ENCODE results near the gene VDR.
A peak's percentile ranks its signal among the peaks of the same experiment; 100 is the strongest.

The VDR gene

DNA sequence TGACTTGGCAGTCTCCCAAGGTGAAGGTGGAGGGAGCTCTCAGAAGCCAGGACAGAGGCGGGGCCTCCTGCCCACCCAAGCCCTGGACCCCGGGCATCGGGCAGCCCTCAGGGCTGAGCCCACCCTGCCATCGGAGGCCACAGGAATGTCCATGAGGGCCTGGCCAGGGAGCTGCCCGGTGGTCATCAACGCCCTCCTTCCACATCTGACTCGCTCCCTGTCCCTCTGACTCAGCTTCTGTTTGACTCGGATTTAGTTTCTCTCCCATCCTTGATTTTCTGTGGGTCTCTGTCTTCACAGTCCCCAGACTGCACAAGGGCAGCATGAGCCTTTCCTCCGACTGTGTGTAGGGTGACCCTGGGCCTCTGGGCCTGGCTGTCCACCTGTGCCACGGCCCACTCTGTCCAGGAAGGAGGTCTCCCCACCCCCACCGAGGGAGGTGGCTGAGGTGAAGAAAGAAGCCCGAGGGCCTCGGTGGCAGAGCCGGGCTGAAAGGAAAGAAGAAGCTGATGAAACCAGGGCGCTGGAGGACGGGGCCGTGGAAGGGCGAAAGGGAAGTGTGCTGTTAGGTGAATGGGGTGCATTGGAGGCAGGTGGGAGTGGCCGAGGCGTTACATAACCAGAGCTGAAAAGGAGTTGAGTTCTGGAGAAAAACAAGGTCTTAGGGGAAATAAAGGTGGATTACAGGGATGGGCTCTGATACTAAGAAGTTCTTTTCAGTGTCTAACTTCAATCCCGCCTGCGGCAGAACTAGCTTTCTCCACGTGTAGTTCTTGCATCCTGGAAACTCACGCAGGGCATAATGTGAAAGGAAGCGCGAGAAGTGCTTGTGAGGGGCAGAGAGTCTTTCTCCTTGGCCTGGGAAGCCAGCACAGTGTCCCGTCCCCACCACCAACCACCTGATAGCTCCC lies 41.9 kb upstream of the VDR start:
- no peak for DNase-seq (ENCODE audit: low read depth)
- TF ChIP-seq, protein P1, sequence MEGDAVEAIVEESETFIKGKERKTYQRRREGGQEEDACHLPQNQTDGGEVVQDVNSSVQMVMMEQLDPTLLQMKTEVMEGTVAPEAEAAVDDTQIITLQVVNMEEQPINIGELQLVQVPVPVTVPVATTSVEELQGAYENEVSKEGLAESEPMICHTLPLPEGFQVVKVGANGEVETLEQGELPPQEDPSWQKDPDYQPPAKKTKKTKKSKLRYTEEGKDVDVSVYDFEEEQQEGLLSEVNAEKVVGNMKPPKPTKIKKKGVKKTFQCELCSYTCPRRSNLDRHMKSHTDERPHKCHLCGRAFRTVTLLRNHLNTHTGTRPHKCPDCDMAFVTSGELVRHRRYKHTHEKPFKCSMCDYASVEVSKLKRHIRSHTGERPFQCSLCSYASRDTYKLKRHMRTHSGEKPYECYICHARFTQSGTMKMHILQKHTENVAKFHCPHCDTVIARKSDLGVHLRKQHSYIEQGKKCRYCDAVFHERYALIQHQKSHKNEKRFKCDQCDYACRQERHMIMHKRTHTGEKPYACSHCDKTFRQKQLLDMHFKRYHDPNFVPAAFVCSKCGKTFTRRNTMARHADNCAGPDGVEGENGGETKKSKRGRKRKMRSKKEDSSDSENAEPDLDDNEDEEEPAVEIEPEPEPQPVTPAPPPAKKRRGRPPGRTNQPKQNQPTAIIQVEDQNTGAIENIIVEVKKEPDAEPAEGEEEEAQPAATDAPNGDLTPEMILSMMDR (IDR thresholded peaks at IDR 0.05; ENCODE audit: insufficient read depth, low read depth, low read length, missing control alignments): no peak
- H3K4me3 ChIP-seq (ENCODE audit: low read depth, low read length): no peak overlapping the region

DNA sequence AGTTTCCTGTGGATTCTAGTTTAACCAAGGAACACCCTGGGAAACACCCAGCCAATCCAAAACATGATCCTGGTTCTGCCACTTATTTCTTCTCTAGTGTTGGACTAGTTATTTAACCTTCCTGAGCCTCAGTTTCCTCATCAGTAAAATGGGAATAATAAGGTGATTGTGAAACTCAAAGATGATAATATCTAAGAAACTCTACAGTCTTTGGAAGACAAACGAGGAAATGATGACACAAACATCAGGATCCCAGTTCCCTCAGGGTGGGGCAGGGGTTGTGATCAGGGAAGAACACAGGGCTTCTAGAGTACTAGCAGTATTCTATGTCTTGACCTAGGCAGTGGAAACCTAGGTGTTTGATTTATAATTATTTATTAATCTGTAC lies 40.5 kb upstream of the VDR start:
- TF ChIP-seq, protein P1 (IDR thresholded peaks at IDR 0.05; ENCODE audit: insufficient read depth, low read depth, low read length, missing control alignments): no peak
- no peak overlapping the region for H3K4me3 ChIP-seq (ENCODE audit: low read depth, low read length)
- no peak for DNase-seq (ENCODE audit: low read depth)

DNA sequence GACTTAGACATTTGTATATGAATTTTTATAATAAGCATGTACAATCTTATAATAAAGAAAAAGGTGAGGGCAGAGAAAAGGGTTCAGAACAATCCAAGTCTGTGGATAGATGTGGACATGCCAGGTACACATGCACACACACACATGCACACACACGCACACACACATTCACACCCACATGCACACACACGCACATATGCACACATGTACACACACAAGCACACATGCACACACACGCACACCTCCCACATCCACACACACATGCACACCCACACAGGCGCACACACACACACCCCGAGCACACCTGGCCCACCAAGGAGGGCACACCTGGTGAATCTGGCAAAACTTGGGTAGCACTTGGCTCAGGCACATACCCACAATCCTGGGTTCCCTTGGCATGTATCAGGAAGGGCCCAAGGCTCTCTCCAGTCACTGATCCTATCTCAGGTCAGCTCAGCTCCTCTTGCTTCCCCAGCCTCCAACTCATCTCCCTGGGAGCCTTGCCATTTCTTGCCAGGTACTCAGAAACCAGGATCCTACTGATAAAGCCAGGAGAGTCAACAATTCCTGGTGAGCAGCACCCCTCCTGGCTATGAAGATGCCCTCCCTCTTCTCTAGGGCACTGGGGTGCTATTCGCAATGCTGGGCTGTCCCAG lies 40.0 kb upstream of the VDR start:
- TF ChIP-seq, protein P1 (IDR thresholded peaks at IDR 0.05; ENCODE audit: insufficient read depth, low read depth, low read length, missing control alignments): no peak
- H3K4me3 ChIP-seq (ENCODE audit: low read depth, low read length): no peak overlapping the region
- no peak for DNase-seq (ENCODE audit: low read depth)

DNA sequence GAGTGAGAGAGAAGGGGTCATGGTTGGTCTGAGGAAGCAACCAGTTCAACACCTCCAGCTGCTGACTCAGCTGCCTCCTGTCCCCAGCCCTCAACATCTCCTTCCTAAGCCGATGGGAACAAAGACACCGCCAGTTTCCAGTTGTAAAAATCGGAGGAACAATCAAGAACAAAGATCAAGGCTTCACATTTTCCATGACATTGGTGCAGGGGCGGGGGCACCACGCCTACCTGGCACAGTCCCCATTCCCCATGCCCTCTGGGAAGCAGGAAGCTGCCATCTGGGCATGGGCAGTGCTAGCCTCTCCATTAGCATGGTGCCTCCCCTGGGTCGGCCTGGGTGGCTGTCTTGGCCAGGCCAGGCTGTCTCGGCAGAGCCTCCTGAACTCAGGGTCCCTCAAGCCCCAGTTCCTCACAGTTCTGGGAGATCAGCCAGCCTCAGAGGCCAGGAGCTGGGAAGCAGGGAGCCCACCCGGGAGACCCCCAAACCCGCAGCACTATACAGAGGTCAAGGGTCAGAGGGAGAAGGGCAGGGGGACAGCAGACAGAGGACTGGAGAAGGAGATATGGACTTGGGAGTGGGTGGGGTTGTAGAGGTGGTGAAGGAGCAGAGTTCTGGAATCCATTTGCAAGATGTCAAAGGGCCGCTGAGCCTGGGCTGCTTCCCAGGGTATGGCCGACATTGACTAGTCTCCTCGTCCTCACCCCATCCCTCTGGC lies 39.0 kb upstream of the VDR start:
- no peak overlapping the region for H3K4me3 ChIP-seq (ENCODE audit: low read depth, low read length)
- DNase-seq (ENCODE audit: low read depth): no peak
- TF ChIP-seq, protein P1 (IDR thresholded peaks at IDR 0.05; ENCODE audit: insufficient read depth, low read depth, low read length, missing control alignments): no peak

DNA sequence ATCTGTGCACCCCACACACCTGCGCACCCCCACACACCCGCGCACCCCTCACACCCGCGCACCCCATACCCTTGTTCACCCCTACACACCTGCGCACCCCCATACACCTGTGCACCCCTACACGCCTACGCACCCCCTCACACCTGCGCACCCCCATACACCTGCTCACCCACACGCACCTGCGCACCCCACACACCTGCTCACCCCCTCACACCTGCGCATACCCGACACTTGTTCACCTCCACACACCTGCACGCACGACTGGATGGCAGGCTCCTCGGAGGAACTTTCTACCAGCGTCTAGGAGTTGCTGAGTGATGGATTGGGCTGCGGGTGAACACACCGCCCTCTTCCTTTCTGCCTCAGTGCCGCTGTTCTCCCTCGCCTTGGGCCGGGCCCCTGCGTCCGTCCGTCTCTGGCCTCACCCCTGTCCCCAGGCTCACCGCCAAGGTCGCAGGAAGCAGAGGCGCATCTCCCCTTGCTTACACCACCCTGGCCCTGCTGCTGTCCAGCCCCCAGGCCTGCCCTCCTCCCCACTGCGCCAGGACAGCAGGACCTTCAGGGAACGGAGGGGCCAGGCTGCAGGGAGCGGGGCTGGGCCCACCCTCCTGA lies 37.9 kb upstream of the VDR start:
- no peak overlapping the region for H3K4me3 ChIP-seq (ENCODE audit: low read depth, low read length)
- no peak for DNase-seq (ENCODE audit: low read depth)
- TF ChIP-seq, protein P1 (IDR thresholded peaks at IDR 0.05; ENCODE audit: insufficient read depth, low read depth, low read length, missing control alignments): no peak

DNA sequence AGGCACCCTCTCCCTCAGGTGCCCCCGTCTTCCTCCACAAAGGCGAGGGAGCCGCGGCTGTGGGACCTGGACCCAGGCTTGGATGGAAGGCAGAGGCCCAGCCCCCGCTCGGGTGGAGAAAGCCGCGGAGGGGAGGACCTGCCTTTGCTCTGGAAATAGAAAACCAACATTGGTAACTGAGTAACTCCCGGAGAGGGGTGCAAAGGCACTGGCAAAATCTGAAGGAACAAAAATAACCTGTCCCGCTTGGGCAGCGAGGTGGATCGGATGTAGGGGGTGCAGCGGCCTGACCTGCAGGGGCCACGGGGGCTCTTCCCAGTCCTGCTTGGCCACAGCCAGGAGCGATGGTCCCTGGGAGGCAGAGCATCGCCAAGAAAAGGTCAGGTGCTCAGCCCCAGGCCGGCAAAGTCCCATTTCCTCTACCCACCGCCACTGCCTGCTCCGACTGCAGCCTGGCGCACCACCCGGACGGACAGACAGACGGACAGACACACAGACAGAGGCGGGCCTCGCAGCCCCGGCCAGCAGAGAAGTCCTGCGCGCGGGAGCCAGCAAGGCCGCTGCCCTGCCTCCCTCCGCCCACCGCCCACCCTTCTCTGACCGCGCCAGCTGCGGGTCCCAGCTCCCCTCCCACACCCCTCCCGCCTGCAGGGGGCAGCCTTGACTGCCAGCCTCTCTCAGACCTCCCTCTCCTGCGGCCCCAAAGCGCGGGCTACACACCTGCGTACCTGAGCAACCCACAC lies 37.2 kb upstream of the VDR start:
- TF ChIP-seq, protein P1 (IDR thresholded peaks at IDR 0.05; ENCODE audit: insufficient read depth, low read depth, low read length, missing control alignments): peak; percentile 28
- H3K4me3 ChIP-seq (ENCODE audit: low read depth, low read length): no peak overlapping the region
- DNase-seq (ENCODE audit: low read depth): peak; percentile 7

All from GM12865 (cell line).